K562 (cell line): ENCODE measurements around the gene SLC1A3. TPM values are rescaled to one million over a fixed set of nuclear protein-coding genes. Genes with fewer than 3 reads are reported as not detected.

Experiments used
- ATAC-seq: fragments of 200-7000 bp; cut with Tn5 transposase; 3 replicates; pipeline ENCODE4 v1.9.1; 2020; ENCODE audit warnings: moderate library complexity
- BruUV-seq: library from RNA; stranded (reverse); fragments of 400-500 nt; replicated peaks from 2 replicates; lab custom pipeline; 2021; lab: Mats Ljungman, UMichigan
- CTCF ChIA-PET: fragments of 300-600 bp; formaldehyde crosslinking; extraction: SDS; loops from one replicate; lab custom pipeline; 2021; ENCODE audit warnings: low intra/inter-chr PET ratio; lab: Yijun Ruan, JAX
- POLR2A ChIA-PET: fragments of 300-600, 350-650 bp; sonication (Branson Sonifier 250); formaldehyde crosslinking; extraction: SDS; loops from one replicate; lab custom pipeline; 2021; ENCODE audit warnings: antibody characterized with exemption, inconsistent platforms; lab: Yijun Ruan, JAX
- DNase-seq, 4 experiments: peaks; one replicate each; pipeline versions ENCODE4 v3.0.0 to v3.0.0-alpha.2; 2011 to 2018; ENCODE audit warnings: low spot score in 3 of 4, mixed read lengths in 3 of 4; ENCODE audit errors: extremely low read depth in 1 of 4
- FAIRE-seq: peaks from 2 replicates; lab custom pipeline; 2011; peaks lifted over from hg19 to GRCh38; lab: Jason Lieb, UNC
- H2AFZ ChIP-seq: 2 replicates; pipeline ENCODE4 v1.6.0; 2011; ENCODE audit warnings: low read depth, low read length, control low read depth, inconsistent platforms
- H3K27ac ChIP-seq: fragments of 200-600 bp; 3 replicates; pipeline ENCODE4 v1.8.0; 2011; ENCODE audit warnings: low read depth, mild to moderate bottlenecking, control low read depth, inconsistent platforms, low read length, moderate library complexity, mixed read lengths; ENCODE audit errors: extremely low read depth
- H3K27me3 ChIP-seq, 2 experiments: fragments of 300-600 bp in 1 of 2; 2 replicates in 1 of 2; 3 replicates in 1 of 2; pipeline versions ENCODE4 v1.6.0 to v1.8.0; 2011; ENCODE audit warnings: inconsistent platforms in 2 of 2, low read length in 2 of 2, mild to moderate bottlenecking in 1 of 2, mixed read lengths in 1 of 2, moderate library complexity in 1 of 2; ENCODE audit not compliant: control insufficient read depth in 2 of 2, insufficient read depth in 2 of 2
- H3K36me3 ChIP-seq: fragments of 300-600 bp; 3 replicates; pipeline ENCODE4 v1.8.0; 2011; ENCODE audit warnings: mild to moderate bottlenecking, low read length, inconsistent platforms; ENCODE audit not compliant: control insufficient read depth, insufficient read depth
- H3K4me1 ChIP-seq, 2 experiments: fragments of 200-600 bp in 1 of 2; replicated peaks in 1 of 2; 2 replicates in 1 of 2; 3 replicates in 1 of 2; pipeline versions ENCODE4 v1.5.1 to v1.8.0; 2011; ENCODE audit warnings: inconsistent platforms in 2 of 2, low read length in 2 of 2, mild to moderate bottlenecking in 1 of 2, mixed read lengths in 1 of 2, moderate library complexity in 1 of 2; ENCODE audit not compliant: control insufficient read depth in 2 of 2, insufficient read depth in 2 of 2
- H3K4me2 ChIP-seq: 2 replicates; pipeline ENCODE4 v1.6.1; 2011; ENCODE audit warnings: low read length, control low read depth, inconsistent platforms, mixed read lengths; ENCODE audit not compliant: insufficient read depth
- H3K4me3 ChIP-seq: fragments of 200-600 bp; sonication (generic), shearing (Covaris generic); 2 replicates; pipeline ENCODE4 v1.5.1; 2016; ENCODE audit warnings: control low read depth, inconsistent platforms
- H3K79me2 ChIP-seq: fragments of 200-600 bp; 3 replicates; pipeline ENCODE4 v1.8.0; 2011; ENCODE audit warnings: low read length, inconsistent platforms; ENCODE audit not compliant: control insufficient read depth, insufficient read depth
- H3K9ac ChIP-seq, 2 experiments: 2 replicates each; pipeline versions ENCODE4 v1.6.0 to v1.6.1; 2011; ENCODE audit warnings: low read depth in 2 of 2, low read length in 2 of 2, control low read depth in 1 of 2, inconsistent platforms in 1 of 2, mild to moderate bottlenecking in 1 of 2, mixed read lengths in 1 of 2; ENCODE audit not compliant: insufficient read depth in 1 of 2
- H3K9me1 ChIP-seq: one replicate; pipeline ENCODE4 v1.6.0; 2011; ENCODE audit warnings: inconsistent platforms, mild to moderate bottlenecking, low read length, moderate library complexity; ENCODE audit not compliant: control insufficient read depth, insufficient read depth
- H3K9me3 ChIP-seq: replicated peaks from 2 replicates; pipeline ENCODE4 v1.5.1; 2011; ENCODE audit warnings: low read depth, low read length, inconsistent platforms; ENCODE audit not compliant: control insufficient read depth, insufficient read depth
- H4K20me1 ChIP-seq: replicated peaks from 2 replicates; pipeline ENCODE4 v1.6.1; 2011; ENCODE audit warnings: low read length, inconsistent platforms, mixed read lengths; ENCODE audit not compliant: control insufficient read depth, insufficient read depth
- CEBPB ChIP-seq: fragments of 450-650 bp; IDR thresholded peaks from 2 replicates; pipeline ENCODE4 v1.6.1; 2016; ENCODE audit warnings: missing genetic modification characterization, missing compliant biosample characterization
- CEBPG ChIP-seq, 3 experiments: fragments of 200-800 bp in 1 of 3; sonication (Bioruptor generic) in 1 of 3; sonication (generic) in 1 of 3; formaldehyde crosslinking in 1 of 3; IDR thresholded peaks in 2 of 3; conservative IDR thresholded peaks in 1 of 3; 2 replicates each; pipeline versions ENCODE4 v1.6.1 to v1.8.0; 2016 to 2022; ENCODE audit warnings: missing compliant biosample characterization in 2 of 3, missing genetic modification characterization in 2 of 3, mild to moderate bottlenecking in 1 of 3, missing genetic modification reagents in 1 of 3
- E2F8 ChIP-seq: fragments of 450-650 bp; IDR thresholded peaks from 2 replicates; pipeline ENCODE4 v1.7.1; 2018; ENCODE audit warnings: mild to moderate bottlenecking, low read depth; ENCODE audit not compliant: partially characterized antibody
- EP400 ChIP-seq: fragments of 450-650 bp; IDR thresholded peaks from 2 replicates; pipeline ENCODE4 v1.6.1; 2017; ENCODE audit warnings: antibody characterized with exemption, mild to moderate bottlenecking, moderate library complexity
- HDAC1 ChIP-seq, 2 experiments: fragments of 450-650 bp; IDR thresholded peaks; 2 replicates each; pipeline ENCODE4 v1.6.1; 2016 to 2017; ENCODE audit warnings: inconsistent platforms in 1 of 2, mild to moderate bottlenecking in 1 of 2, moderate library complexity in 1 of 2
- MEF2D ChIP-seq: conservative IDR thresholded peaks from 2 replicates; pipeline ENCODE4 v1.6.1; 2016; ENCODE audit warnings: low read depth, missing genetic modification characterization, missing compliant biosample characterization
- MTA2 ChIP-seq: fragments of 450-650 bp; IDR thresholded peaks from 2 replicates; pipeline ENCODE4 v1.6.1; 2016; ENCODE audit warnings: low read depth
- NR3C1 ChIP-seq: sonication (generic); formaldehyde crosslinking; IDR thresholded peaks from 2 replicates; pipeline ENCODE4 v1.8.1; 2022; ENCODE audit warnings: missing genetic modification reagents
- TFAM ChIP-seq: fragments of 250-450 bp; sonication (Bioruptor Pico); conservative IDR thresholded peaks from 2 replicates; pipeline ENCODE4 v1.5.0; 2021; ENCODE audit warnings: mild to moderate bottlenecking, moderate library complexity
- TFE3 ChIP-seq: fragments of 450-650 bp; formaldehyde crosslinking; IDR thresholded peaks from 2 replicates; pipeline ENCODE4 v1.4.0; 2020; ENCODE audit warnings: mild to moderate bottlenecking, mixed read lengths
- TGIF2 ChIP-seq: sonication (generic); formaldehyde crosslinking; IDR thresholded peaks from 2 replicates; pipeline ENCODE4 v1.8.1; 2022; ENCODE audit warnings: mild to moderate bottlenecking, missing genetic modification reagents, moderate library complexity
- ZEB2 ChIP-seq: fragments of 450-650 bp; IDR thresholded peaks from 2 replicates; pipeline ENCODE4 v1.6.1; 2016
- ZNF280B ChIP-seq: fragments of 250-450 bp; sonication (Bioruptor Pico); IDR thresholded peaks from 2 replicates; pipeline ENCODE4 v1.5.1; 2021; ENCODE audit warnings: mild to moderate bottlenecking
- WGBS: fragments of 100-300 bp; shearing (Covaris generic); methylation state at CpG from one replicate; pipeline ENCODE4 v1.1.6; 2016; ENCODE audit warnings: low coverage, mixed read lengths; ENCODE audit not compliant: insufficient coverage; ENCODE audit errors: missing lambda C conversion rate; 5-methylcytosine and 5-hydroxymethylcytosine counted together
- in situ Hi-C: fragments of 300-500 bp; cut with MboI; formaldehyde crosslinking; loops from 4 replicates; pipeline ENCODE4 v1.15.0; 2018; ENCODE audit warnings: inconsistent platforms, mixed read lengths
- intact Hi-C: fragments of 100-400 bp; cut with micrococcal nuclease; formaldehyde crosslinking; loops from 2 replicates; pipeline ENCODE4 v1.14.2; 2022
- polyA plus RNA-seq, 8 experiments: library from polyadenylated mRNA; depleted of rRNA in 4 of 8; stranded (reverse) in 5 of 8; unstranded in 3 of 8; fragments of >200 nt; fragmentation: Nextera tagmentation in 2 of 8; fragmentation: Illumina TruSeq in 1 of 8; extraction: Ambion mirVana in 2 of 8; extraction: Trizol in 1 of 8; gene quantifications; 2 replicates each; pipeline versions ENCODE4 v1.2.1 to v1.2.3, GENCODE V29; 2011 to 2014; ENCODE audit warnings: inconsistent platforms in 1 of 8, missing spikeins in 1 of 8
- total RNA-seq, 7 experiments: library from RNA; depleted of rRNA in 6 of 7; stranded (reverse); fragments of >200 nt in 6 of 7; fragmentation: Illumina TruSeq in 2 of 7; extraction: Trizol in 2 of 7; gene quantifications; 2 replicates each; pipeline versions ENCODE4 v1.2.1 to v1.2.3, GENCODE V29; 2011 to 2021; ENCODE audit warnings: low replicate concordance in 1 of 7

Gene SLC1A3
- total and polyA plus RNA-seq, 9 of the 15 experiments (the other 6 are each of a cell fraction or from before 2014, with no cell fraction given), result 0.13 TPM; not detected in 8

GRCh38 chr5:36721664-36722235, 115.3 kb downstream of the SLC1A3 start (continued):
- no peak for TF ChIP-seq E2F8
- no peak for TF ChIP-seq NR3C1

- Histone ChIP-seq H3K79me2 (no peaks in the 10 kb centered on the region), H4K20me1 (no peaks in the 10 kb centered on the region), H3K36me3 (no peaks in the 10 kb centered on the region), H3K4me1 (no peaks in the 10 kb centered on the region; a peak in 1 of 5 replicates), H3K4me3 (no peak overlapping the region), H3K9me3 (no peaks in the 10 kb centered on the region), H3K4me2 (no peak overlapping the region), H3K9ac (no peak overlapping the region), H2AFZ (no peak overlapping the region), H3K27me3 (peaks cover 7 to 10% of the 10 kb centered on the region in 2 experiments; a peak in 4 of 5 replicates), H3K27ac (no peak overlapping the region), H3K9me1 (no peaks in the 10 kb centered on the region)
- BruUV-seq, result no TSS peak
- CTCF ChIA-PET, result no interaction called here
- POLR2A ChIA-PET, result interaction anchor here (0.6 to 1.1 kb wide), 2 partner anchors 17 to 1190 kb away, joined by 3 to 6 read pairs; no protein-coding TSS in a partner anchor
- intact Hi-C loops, result no loop called here
- 6% methylated on average over 6 of the region's 6 CpGs for WGBS
- in situ Hi-C loops, result no loop called here
- DNase-seq (no peak), FAIRE-seq (no peak), ATAC-seq (no peak)
- TF ChIP-seq CEBPB (tag), result no peak
- no peak for TF ChIP-seq EP400
- TF ChIP-seq ZNF280B, result no peak
- no peak for TF ChIP-seq TFAM (CRISPR knock-in tag)
- TF ChIP-seq TFE3 (CRISPR knock-in tag), result no peak
- TF ChIP-seq MEF2D (tag), result no peak
- no peak for TF ChIP-seq HDAC1 (IDR thresholded peaks at IDR 0.05)
- no peak for TF ChIP-seq MTA2
- TF ChIP-seq CEBPG (CRISPR knock-in tag; IDR thresholded peaks at IDR 0.05), result no peak
- TF ChIP-seq CEBPG (tag; conservative IDR thresholded peaks at IDR 0.05 in 1 of 2, IDR thresholded peaks at IDR 0.05 in 1 of 2), result no peak
- TF ChIP-seq TGIF2 (CRISPR knock-in tag), result no peak
- no peak for TF ChIP-seq ZEB2
Observed at GRCh38 chr5:36722900-36723299, 116.5 kb downstream of the SLC1A3 start.
